ENCODE measurements around the gene IFITM1. TPM values are rescaled to one million over a fixed set of nuclear protein-coding genes. Genes with fewer than 3 reads are reported as not detected.

IFITM1 gene
- total and polyA plus RNA-seq, 2 of the 13 experiments (the other 11 are each of a cell fraction or from before 2014, with no cell fraction given) = 0.38 to 11.1 TPM

- TF ChIP-seq FOXP1 (IDR thresholded peaks at IDR 0.05) (no peak), FOXP1 (CRISPR knock-in tag; IDR thresholded peaks at IDR 0.05) (peak; percentile 56), HMG20A (CRISPR knock-in tag; IDR thresholded peaks at IDR 0.05; ENCODE audit: borderline replicate concordance) (peak; percentile 57), ZNF292 (CRISPR knock-in tag; IDR thresholded peaks at IDR 0.05; ENCODE audit: borderline replicate concordance, low read depth) (no peak), NFE2 (CRISPR knock-in tag; IDR thresholded peaks at IDR 0.05) (no peak), SIN3B (IDR thresholded peaks at IDR 0.05; ENCODE audit: low read length) (no peak), MAZ (IDR thresholded peaks at IDR 0.05; ENCODE audit: borderline replicate concordance, low read depth, low read length) (no peak; the same call in 1 of the 2 replicates), MAZ (CRISPR knock-in tag; IDR thresholded peaks at IDR 0.05; ENCODE audit: low read depth) (peak; percentile 92), ZNF549 (CRISPR knock-in tag; IDR thresholded peaks at IDR 0.05) (no peak), SOX6 (IDR thresholded peaks at IDR 0.05) (no peak), SOX6 (CRISPR knock-in tag; IDR thresholded peaks at IDR 0.05) (peak; percentile 73), GTF2F1 (IDR thresholded peaks at IDR 0.05; ENCODE audit: low read length) (no peak), SMYD3 (CRISPR knock-in tag; IDR thresholded peaks at IDR 0.05) (no peak), NR2F1 (CRISPR knock-in tag; IDR thresholded peaks at IDR 0.05) (peak in 1 of 2 experiments; percentile 20; a peak in 1 of 4 replicates), ERF (CRISPR knock-in tag; IDR thresholded peaks at IDR 0.05) (peak; percentile 60; the same call in 1 of the 2 replicates), MYPOP (CRISPR knock-in tag; IDR thresholded peaks at IDR 0.05) (peak; percentile 38; the same call in 1 of the 2 replicates), MAFK (conservative IDR thresholded peaks at IDR 0.05 in 1 of 2, IDR thresholded peaks at IDR 0.05 in 1 of 2; ENCODE audit: low read length in 2 of 2) (no peak), ZNF567 (CRISPR knock-in tag; IDR thresholded peaks at IDR 0.05; ENCODE audit: borderline replicate concordance) (no peak), ZFP91 (CRISPR knock-in tag; IDR thresholded peaks at IDR 0.05; ENCODE audit: borderline replicate concordance) (peak; percentile 77), ZMAT3 (CRISPR knock-in tag; conservative IDR thresholded peaks at IDR 0.05) (peak; percentile 67), YEATS4 (CRISPR knock-in tag; IDR thresholded peaks at IDR 0.05; ENCODE audit: borderline replicate concordance) (peak; percentile 72)
- TF ChIP-seq, protein P1, sequence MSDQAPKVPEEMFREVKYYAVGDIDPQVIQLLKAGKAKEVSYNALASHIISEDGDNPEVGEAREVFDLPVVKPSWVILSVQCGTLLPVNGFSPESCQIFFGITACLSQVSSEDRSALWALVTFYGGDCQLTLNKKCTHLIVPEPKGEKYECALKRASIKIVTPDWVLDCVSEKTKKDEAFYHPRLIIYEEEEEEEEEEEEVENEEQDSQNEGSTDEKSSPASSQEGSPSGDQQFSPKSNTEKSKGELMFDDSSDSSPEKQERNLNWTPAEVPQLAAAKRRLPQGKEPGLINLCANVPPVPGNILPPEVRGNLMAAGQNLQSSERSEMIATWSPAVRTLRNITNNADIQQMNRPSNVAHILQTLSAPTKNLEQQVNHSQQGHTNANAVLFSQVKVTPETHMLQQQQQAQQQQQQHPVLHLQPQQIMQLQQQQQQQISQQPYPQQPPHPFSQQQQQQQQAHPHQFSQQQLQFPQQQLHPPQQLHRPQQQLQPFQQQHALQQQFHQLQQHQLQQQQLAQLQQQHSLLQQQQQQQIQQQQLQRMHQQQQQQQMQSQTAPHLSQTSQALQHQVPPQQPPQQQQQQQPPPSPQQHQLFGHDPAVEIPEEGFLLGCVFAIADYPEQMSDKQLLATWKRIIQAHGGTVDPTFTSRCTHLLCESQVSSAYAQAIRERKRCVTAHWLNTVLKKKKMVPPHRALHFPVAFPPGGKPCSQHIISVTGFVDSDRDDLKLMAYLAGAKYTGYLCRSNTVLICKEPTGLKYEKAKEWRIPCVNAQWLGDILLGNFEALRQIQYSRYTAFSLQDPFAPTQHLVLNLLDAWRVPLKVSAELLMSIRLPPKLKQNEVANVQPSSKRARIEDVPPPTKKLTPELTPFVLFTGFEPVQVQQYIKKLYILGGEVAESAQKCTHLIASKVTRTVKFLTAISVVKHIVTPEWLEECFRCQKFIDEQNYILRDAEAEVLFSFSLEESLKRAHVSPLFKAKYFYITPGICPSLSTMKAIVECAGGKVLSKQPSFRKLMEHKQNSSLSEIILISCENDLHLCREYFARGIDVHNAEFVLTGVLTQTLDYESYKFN (CRISPR knock-in tag; conservative IDR thresholded peaks at IDR 0.05) = peak; percentile 69
- TF ChIP-seq, protein P2, sequence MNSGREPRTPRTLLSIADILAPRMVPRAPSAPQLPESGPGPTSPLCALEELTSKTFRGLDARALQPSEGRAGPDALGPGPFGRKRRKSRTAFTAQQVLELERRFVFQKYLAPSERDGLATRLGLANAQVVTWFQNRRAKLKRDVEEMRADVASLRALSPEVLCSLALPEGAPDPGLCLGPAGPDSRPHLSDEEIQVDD (CRISPR knock-in tag; IDR thresholded peaks at IDR 0.05; ENCODE audit: borderline replicate concordance) = no peak; the same call in 1 of the 2 replicates
Observed at GRCh38 chr11:355581-356458, 42.0 kb downstream of the IFITM1 start (continued).
